DOHH2 (cell line): Measurements from ENCODE around the gene ESYT1.
A peak's percentile ranks its signal among the peaks of the same experiment; 100 is the strongest.

Experiments
- H3F3A ChIP-seq: fragments of 200-600 bp; sonication (generic), shearing (Covaris generic); 2 replicates; pipeline ENCODE4 v1.6.0; 2016; ENCODE audit warnings: antibody characterized with exemption, mild to moderate bottlenecking; ENCODE audit not compliant: control insufficient read depth, insufficient read depth
- H3K27ac ChIP-seq: fragments of 200-600 bp; sonication (generic); 2 replicates; pipeline ENCODE4 v1.5.1; 2014; ENCODE audit warnings: low read depth, mild to moderate bottlenecking, low read length, moderate library complexity
- H3K27me3 ChIP-seq: fragments of 200-600 bp; sonication (generic); 2 replicates; pipeline ENCODE4 v1.6.1; 2014; ENCODE audit warnings: mild to moderate bottlenecking, low read length, mixed read lengths; ENCODE audit not compliant: control insufficient read depth
- H3K36me3 ChIP-seq: fragments of 200-600 bp; sonication (generic); 2 replicates; pipeline ENCODE4 v1.6.1; 2014; ENCODE audit warnings: mild to moderate bottlenecking, low read length, moderate library complexity, mixed read lengths; ENCODE audit not compliant: control insufficient read depth
- H3K4me1 ChIP-seq: fragments of 200-600 bp; sonication (generic); 2 replicates; pipeline ENCODE4 v1.6.1; 2014; ENCODE audit warnings: mild to moderate bottlenecking, low read length, mixed read lengths; ENCODE audit not compliant: control insufficient read depth
- H3K4me2 ChIP-seq: fragments of 200-600 bp; sonication (generic); 2 replicates; pipeline ENCODE4 v1.6.0; 2014; ENCODE audit warnings: mild to moderate bottlenecking, low read length, moderate library complexity
- H3K4me3 ChIP-seq: fragments of 200-600 bp; sonication (generic); 2 replicates; pipeline ENCODE4 v1.5.1; 2014; ENCODE audit warnings: mild to moderate bottlenecking, low read length, mixed read lengths
- H3K79me2 ChIP-seq: fragments of 200-600 bp; sonication (generic); 2 replicates; pipeline ENCODE4 v1.6.1; 2014; ENCODE audit warnings: mild to moderate bottlenecking, low read length, mixed read lengths; ENCODE audit not compliant: control insufficient read depth
- H3K9me2 ChIP-seq: fragments of 200-600 bp; sonication (generic); replicated peaks from 2 replicates; pipeline ENCODE4 v1.6.1; 2014; ENCODE audit warnings: mild to moderate bottlenecking, low read length, mixed read lengths; ENCODE audit not compliant: control insufficient read depth
- H3K9me3 ChIP-seq: fragments of 200-600 bp; sonication (generic); 2 replicates; pipeline ENCODE4 v1.6.1; 2014; ENCODE audit warnings: antibody characterized with exemption, low read length, mixed read lengths; ENCODE audit not compliant: control insufficient read depth, insufficient read depth
- H4K20me1 ChIP-seq: fragments of 200-600 bp; sonication (generic); 2 replicates; pipeline ENCODE4 v1.6.0; 2014; ENCODE audit warnings: low read depth, mild to moderate bottlenecking, antibody characterized with exemption, low read length, moderate library complexity; ENCODE audit not compliant: control insufficient read depth, insufficient read depth
- CTCF ChIP-seq: fragments of 200-600 bp; sonication (generic); IDR thresholded peaks from one replicate; pipeline ENCODE4 v1.5.1; 2014; ENCODE audit warnings: antibody characterized with exemption, mild to moderate bottlenecking, low read depth, low read length; ENCODE audit not compliant: poor library complexity, severe bottlenecking
- EZH2phosphoT487 ChIP-seq: fragments of 200-600 bp; sonication (generic); IDR thresholded peaks from 2 replicates; pipeline ENCODE4 v1.6.1; 2017; ENCODE audit warnings: borderline replicate concordance, mild to moderate bottlenecking, antibody characterized with exemption, low read length, moderate library complexity, mixed read lengths

The ESYT1 gene

GRCh38 chr12:56178347-56178746 lies 50.3 kb downstream of the ESYT1 start:
- Histone ChIP-seq H3F3A (no peaks in the 10 kb centered on the region), H3K4me3 (no peak overlapping the region), H3K79me2 (no peaks in the 10 kb centered on the region), H3K4me1 (no peaks in the 10 kb centered on the region), H3K27me3 (no peaks in the 10 kb centered on the region), H4K20me1 (no peaks in the 10 kb centered on the region), H3K36me3 (peaks cover 81% of the 10 kb centered on the region), H3K4me2 (no peak overlapping the region), H3K9me3 (no peaks in the 10 kb centered on the region), H3K27ac (no peak overlapping the region), H3K9me2 (no peaks in the 10 kb centered on the region)
- no peak for TF ChIP-seq CTCF
- TF ChIP-seq EZH2phosphoT487: no peak

- H3K79me2 ChIP-seq: peaks cover 43% of the 10 kb centered on the region
- peak overlapping the region; percentile 97 for H3K4me3 ChIP-seq
These were observed 58.9 kb downstream of the ESYT1 start for GRCh38 chr12:56186957-56187356.

GRCh38 chr12:56188131-56188777 lies 60.2 kb downstream of the ESYT1 start:
- Histone ChIP-seq H3K4me2 (peak overlapping the region; percentile 98), H3F3A (peaks cover 11% of the 10 kb centered on the region), H3K27ac (peak overlapping the region; percentile 57), H3K36me3 (peaks cover 55% of the 10 kb centered on the region), H3K9me3 (no peaks in the 10 kb centered on the region), H3K4me3 (peak overlapping the region; percentile 97), H3K9me2 (no peaks in the 10 kb centered on the region), H3K27me3 (no peaks in the 10 kb centered on the region), H3K79me2 (peaks cover 43% of the 10 kb centered on the region), H4K20me1 (peaks cover 8% of the 10 kb centered on the region; the same call in 1 of the 2 replicates), H3K4me1 (peaks cover 34% of the 10 kb centered on the region)
- TF ChIP-seq CTCF (no peak), EZH2phosphoT487 (no peak)

More at GRCh38 chr12:56186957-56187356, 58.9 kb downstream of the ESYT1 start:
- H4K20me1 ChIP-seq: peaks cover 8% of the 10 kb centered on the region; the same call in 1 of the 2 replicates
- peak overlapping the region; percentile 98 for H3K4me2 ChIP-seq
- H3K4me1 ChIP-seq: peaks cover 26% of the 10 kb centered on the region
- H3F3A ChIP-seq: peaks cover 5% of the 10 kb centered on the region
- H3K36me3 ChIP-seq: peaks cover 64% of the 10 kb centered on the region
- no peaks in the 10 kb centered on the region for H3K9me3 ChIP-seq
- H3K9me2 ChIP-seq: no peaks in the 10 kb centered on the region
- TF ChIP-seq CTCF (no peak), EZH2phosphoT487 (no peak)
- no peaks in the 10 kb centered on the region for H3K27me3 ChIP-seq
- no peak overlapping the region for H3K27ac ChIP-seq
